ENCODE measurements around the gene FRK.
"Not testable (repeated sequence)": the region's sequence is repeated elsewhere in the genome, so short reads cannot be mapped to it uniquely, and the experiment has no call there.

FRK gene

GRCh38 chr6:115932481-115932880 is 128.2 kb downstream of the FRK start:
- Histone ChIP-seq H3K4me3 (ENCODE audit: low read depth, low read length) (no peak overlapping the region), H3K36me3 (replicated peaks) (no peaks in the 10 kb centered on the region), H3K27me3 (replicated peaks) (no peaks in the 10 kb centered on the region), H3K27ac (no peak overlapping the region)
- peak; percentile 48 for DNase-seq
- TF ChIP-seq CTCF (IDR thresholded peaks at IDR 0.05; ENCODE audit: low read depth, low read length, missing control alignments), result no peak
- in situ Hi-C loops (cut with HindIII; ENCODE audit: low pct_ligation_motif_present, low sequenced_read_pairs), result no loop called here

- DNase-seq; H3K36me3 ChIP-seq (replicated peaks); in situ Hi-C loops (cut with HindIII; ENCODE audit: low pct_ligation_motif_present, low sequenced_read_pairs); H3K27ac ChIP-seq; H3K27me3 ChIP-seq (replicated peaks); H3K4me3 ChIP-seq (ENCODE audit: low read depth, low read length): not testable (repeated sequence)
Measured at GRCh38 chr6:115928000-115928399, 132.7 kb downstream of the FRK start.

- no peak for DNase-seq
- H3K27ac ChIP-seq, result no peak overlapping the region
Measured at GRCh38 chr6:115922971-115923370, 137.7 kb downstream of the FRK start.

GRCh38 chr6:115914098-115914497 is 146.6 kb downstream of the FRK start:
- Histone ChIP-seq H3K27me3 (replicated peaks) (no peaks in the 10 kb centered on the region), H3K36me3 (replicated peaks) (no peaks in the 10 kb centered on the region), H3K27ac (no peak overlapping the region), H3K4me3 (ENCODE audit: low read depth, low read length) (no peak overlapping the region)
- no peak for TF ChIP-seq CTCF (IDR thresholded peaks at IDR 0.05; ENCODE audit: low read depth, low read length, missing control alignments)
- no peak for DNase-seq
- in situ Hi-C loops (cut with HindIII; ENCODE audit: low pct_ligation_motif_present, low sequenced_read_pairs), result no loop called here

More at GRCh38 chr6:115922971-115923370, 137.7 kb downstream of the FRK start:
- in situ Hi-C loops (cut with HindIII; ENCODE audit: low pct_ligation_motif_present, low sequenced_read_pairs), result no loop called here
- Histone ChIP-seq H3K27me3 (replicated peaks) (no peaks in the 10 kb centered on the region), H3K36me3 (replicated peaks) (no peaks in the 10 kb centered on the region), H3K4me3 (ENCODE audit: low read depth, low read length) (no peak overlapping the region)
- no peak for TF ChIP-seq CTCF (IDR thresholded peaks at IDR 0.05; ENCODE audit: low read depth, low read length, missing control alignments)

GRCh38 chr6:115909923-115910546 is 150.7 kb downstream of the FRK start:
- Histone ChIP-seq H3K27me3 (replicated peaks) (no peaks in the 10 kb centered on the region), H3K36me3 (replicated peaks) (no peaks in the 10 kb centered on the region), H3K4me3 (ENCODE audit: low read depth, low read length) (no peak overlapping the region), H3K27ac (no peak overlapping the region)
- TF ChIP-seq CTCF (IDR thresholded peaks at IDR 0.05; ENCODE audit: low read depth, low read length, missing control alignments), result no peak
- DNase-seq, result no peak
- in situ Hi-C loops (cut with HindIII; ENCODE audit: low pct_ligation_motif_present, low sequenced_read_pairs), result no loop called here

GRCh38 chr6:115908906-115909559 is 151.7 kb downstream of the FRK start:
- TF ChIP-seq CTCF (IDR thresholded peaks at IDR 0.05; ENCODE audit: low read depth, low read length, missing control alignments), result no peak
- no peaks in the 10 kb centered on the region for H3K27me3 ChIP-seq (replicated peaks)
- in situ Hi-C loops (cut with HindIII; ENCODE audit: low pct_ligation_motif_present, low sequenced_read_pairs), result no loop called here
- H3K4me3 ChIP-seq (ENCODE audit: low read depth, low read length), result no peak overlapping the region
- no peak for DNase-seq
- no peaks in the 10 kb centered on the region for H3K36me3 ChIP-seq (replicated peaks)
- no peak overlapping the region for H3K27ac ChIP-seq

All from brain microvascular endothelial cell (primary cell).